ENCODE data around the gene BPIFB6.

Gene BPIFB6

DNA sequence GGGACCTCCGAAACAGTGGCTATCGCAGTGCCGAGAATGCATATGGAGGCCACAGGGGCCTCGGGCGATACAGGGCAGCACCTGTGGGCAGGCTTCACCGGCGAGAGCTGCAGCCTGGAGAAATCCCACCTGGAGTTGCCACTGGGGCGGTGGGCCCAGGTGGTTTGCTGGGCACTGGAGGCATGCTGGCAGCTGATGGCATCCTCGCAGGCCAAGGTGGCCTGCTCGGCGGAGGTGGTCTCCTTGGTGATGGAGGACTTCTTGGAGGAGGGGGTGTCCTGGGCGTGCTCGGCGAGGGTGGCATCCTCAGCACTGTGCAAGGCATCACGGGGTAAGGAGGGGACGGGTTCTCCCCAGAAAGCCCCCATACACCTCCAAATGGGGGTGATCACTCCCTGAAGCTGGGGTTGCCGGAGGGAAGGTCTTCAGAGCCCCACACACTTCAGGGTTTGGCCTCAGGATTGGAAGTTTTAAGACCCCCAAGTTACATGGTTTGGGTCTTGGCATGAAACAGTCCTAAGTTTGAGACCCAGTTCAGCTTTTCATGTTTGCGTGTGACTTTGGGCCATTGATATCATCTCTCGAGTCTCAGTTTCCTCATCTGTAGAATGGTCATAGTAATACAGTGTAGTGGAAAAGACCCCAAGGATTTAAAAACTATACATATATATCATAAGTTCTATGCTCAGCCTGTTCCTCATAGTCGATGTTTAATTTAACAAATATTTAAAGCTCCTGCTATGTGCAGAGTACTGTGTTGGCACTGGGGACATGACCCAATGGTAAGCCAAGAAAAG is 52.3 kb downstream of the BPIFB6 start:
- no peak overlapping the region for H3K27ac ChIP-seq
- H3K36me3 ChIP-seq = no peaks in the 10 kb centered on the region
- H3K27me3 ChIP-seq (ENCODE audit: insufficient read depth, low read depth, severe bottlenecking) = no peaks in the 10 kb centered on the region
- no peaks in the 10 kb centered on the region for H3K9me3 ChIP-seq (ENCODE audit: severe bottlenecking)
- no peak overlapping the region for H3K4me3 ChIP-seq (ENCODE audit: low read depth, low read length)
- no peak for DNase-seq
- TF ChIP-seq, protein P1, sequence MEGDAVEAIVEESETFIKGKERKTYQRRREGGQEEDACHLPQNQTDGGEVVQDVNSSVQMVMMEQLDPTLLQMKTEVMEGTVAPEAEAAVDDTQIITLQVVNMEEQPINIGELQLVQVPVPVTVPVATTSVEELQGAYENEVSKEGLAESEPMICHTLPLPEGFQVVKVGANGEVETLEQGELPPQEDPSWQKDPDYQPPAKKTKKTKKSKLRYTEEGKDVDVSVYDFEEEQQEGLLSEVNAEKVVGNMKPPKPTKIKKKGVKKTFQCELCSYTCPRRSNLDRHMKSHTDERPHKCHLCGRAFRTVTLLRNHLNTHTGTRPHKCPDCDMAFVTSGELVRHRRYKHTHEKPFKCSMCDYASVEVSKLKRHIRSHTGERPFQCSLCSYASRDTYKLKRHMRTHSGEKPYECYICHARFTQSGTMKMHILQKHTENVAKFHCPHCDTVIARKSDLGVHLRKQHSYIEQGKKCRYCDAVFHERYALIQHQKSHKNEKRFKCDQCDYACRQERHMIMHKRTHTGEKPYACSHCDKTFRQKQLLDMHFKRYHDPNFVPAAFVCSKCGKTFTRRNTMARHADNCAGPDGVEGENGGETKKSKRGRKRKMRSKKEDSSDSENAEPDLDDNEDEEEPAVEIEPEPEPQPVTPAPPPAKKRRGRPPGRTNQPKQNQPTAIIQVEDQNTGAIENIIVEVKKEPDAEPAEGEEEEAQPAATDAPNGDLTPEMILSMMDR (IDR thresholded peaks at IDR 0.05; ENCODE audit: low read depth, low read length) = no peak

DNA sequence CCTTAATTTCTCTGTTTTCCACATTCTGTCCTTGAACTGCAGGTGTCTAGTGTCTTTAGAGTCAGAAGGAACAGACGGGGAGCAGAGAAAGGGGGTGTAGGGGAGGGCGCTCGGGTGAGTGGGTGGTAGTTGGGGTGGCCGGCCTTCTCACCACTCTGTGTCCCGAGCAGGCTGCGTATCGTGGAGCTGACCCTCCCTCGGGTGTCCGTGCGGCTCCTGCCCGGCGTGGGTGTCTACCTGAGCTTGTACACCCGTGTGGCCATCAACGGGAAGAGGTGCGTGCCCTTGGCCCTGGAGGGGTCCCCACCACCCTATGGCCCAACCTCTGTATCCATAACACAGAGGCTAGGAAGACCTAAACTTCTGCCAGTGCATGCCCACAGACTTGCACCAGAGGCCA is 53.3 kb downstream of the BPIFB6 start:
- Histone ChIP-seq H3K27me3 (ENCODE audit: insufficient read depth, low read depth, severe bottlenecking) (no peaks in the 10 kb centered on the region), H3K36me3 (no peaks in the 10 kb centered on the region)
- TF ChIP-seq, protein P1 (IDR thresholded peaks at IDR 0.05; ENCODE audit: low read depth, low read length) = no peak

DNA sequence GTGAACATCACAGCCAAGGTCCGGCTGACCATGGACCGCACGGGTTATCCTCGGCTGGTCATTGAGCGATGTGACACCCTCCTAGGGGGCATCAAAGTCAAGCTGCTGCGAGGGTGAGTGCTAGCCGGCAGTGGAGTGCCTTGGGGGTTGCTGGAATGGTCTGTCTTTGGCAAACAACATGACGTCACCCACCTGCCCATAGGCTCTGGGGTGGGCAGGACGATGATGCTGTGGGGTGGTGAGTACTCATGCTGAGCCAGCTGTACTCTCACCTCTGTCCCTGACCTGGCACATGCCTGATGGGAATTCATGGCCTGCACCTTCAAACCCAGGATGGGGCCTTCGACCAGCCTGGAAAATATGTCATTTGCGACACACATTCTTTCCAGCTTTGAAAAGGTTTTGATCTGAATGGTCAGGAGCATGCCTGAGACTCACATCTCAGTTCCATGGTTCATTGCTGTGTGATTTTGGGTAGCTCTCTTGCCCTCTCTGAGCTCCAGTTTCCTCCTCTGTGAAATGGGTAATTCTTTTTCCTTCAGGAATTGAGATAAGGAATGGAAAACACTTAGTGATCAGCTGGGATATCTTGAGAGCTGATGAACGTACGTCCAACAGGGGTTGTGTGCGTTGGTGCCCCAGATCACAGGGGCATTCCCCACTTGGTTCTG is 54.7 kb downstream of the BPIFB6 start:
- Histone ChIP-seq H3K27ac (no peak overlapping the region), H3K9me3 (ENCODE audit: severe bottlenecking) (no peaks in the 10 kb centered on the region), H3K4me3 (ENCODE audit: low read depth, low read length) (no peak overlapping the region), H3K27me3 (ENCODE audit: insufficient read depth, low read depth, severe bottlenecking) (no peaks in the 10 kb centered on the region), H3K36me3 (no peaks in the 10 kb centered on the region)
- DNase-seq = no peak
- TF ChIP-seq, protein P1 (IDR thresholded peaks at IDR 0.05; ENCODE audit: low read depth, low read length) = no peak

More for the DNA sequence above, 53.3 kb downstream of the BPIFB6 start:
- H3K27ac ChIP-seq = no peak overlapping the region
- DNase-seq = no peak
- H3K4me3 ChIP-seq (ENCODE audit: low read depth, low read length) = no peak overlapping the region
- no peaks in the 10 kb centered on the region for H3K9me3 ChIP-seq (ENCODE audit: severe bottlenecking)

DNA sequence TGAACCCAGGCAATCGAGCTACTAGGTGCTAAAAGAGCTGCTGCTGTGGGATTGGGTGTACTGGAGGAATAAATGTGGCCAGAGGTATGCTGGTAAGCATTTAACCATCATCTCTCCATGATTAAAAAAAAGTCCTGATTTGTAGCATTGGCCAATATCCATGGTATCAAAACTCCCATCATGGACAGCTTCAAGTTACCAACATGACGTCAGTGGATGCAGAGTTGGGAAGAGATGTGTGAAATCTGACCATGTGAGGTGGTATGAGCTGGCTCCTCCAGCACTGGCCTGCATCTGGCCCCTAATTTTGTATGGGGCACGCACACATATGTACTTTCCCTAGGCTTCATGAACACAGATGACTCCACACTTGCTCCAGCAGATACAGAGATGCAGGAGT is 59.7 kb downstream of the BPIFB6 start:
- no peaks in the 10 kb centered on the region for H3K27me3 ChIP-seq (ENCODE audit: insufficient read depth, low read depth, severe bottlenecking)

DNA sequence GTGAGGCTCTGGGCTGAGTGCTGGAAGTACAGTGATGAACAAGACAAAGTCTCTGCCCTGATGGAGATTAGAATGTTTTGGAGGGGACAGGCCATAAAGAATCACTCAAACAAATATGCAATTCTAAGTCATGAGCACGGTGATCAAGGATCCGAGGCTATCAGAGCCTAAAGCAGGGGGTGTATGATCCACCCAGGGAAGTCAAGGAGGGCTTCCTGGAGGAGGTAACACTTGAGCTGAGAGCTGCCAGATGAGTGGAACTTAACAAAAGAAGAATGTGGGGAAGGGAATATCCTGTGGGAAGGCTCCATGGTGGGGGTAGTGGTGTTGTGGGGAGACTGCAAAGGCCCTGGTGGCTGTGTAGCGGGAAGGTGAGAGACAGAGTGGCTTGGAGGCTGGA is 60.2 kb downstream of the BPIFB6 start:
- no peaks in the 10 kb centered on the region for H3K36me3 ChIP-seq
- H3K9me3 ChIP-seq (ENCODE audit: severe bottlenecking) = no peaks in the 10 kb centered on the region
- DNase-seq = no peak
- H3K27ac ChIP-seq = no peak overlapping the region
- TF ChIP-seq, protein P1 (IDR thresholded peaks at IDR 0.05; ENCODE audit: low read depth, low read length) = no peak
- no peak overlapping the region for H3K4me3 ChIP-seq (ENCODE audit: low read depth, low read length)
- H3K27me3 ChIP-seq (ENCODE audit: insufficient read depth, low read depth, severe bottlenecking) = no peaks in the 10 kb centered on the region

More for the DNA sequence above, 59.7 kb downstream of the BPIFB6 start:
- Histone ChIP-seq H3K36me3 (no peaks in the 10 kb centered on the region), H3K4me3 (ENCODE audit: low read depth, low read length) (no peak overlapping the region), H3K9me3 (ENCODE audit: severe bottlenecking) (no peaks in the 10 kb centered on the region), H3K27ac (no peak overlapping the region)
- no peak for DNase-seq
- TF ChIP-seq, protein P1 (IDR thresholded peaks at IDR 0.05; ENCODE audit: low read depth, low read length) = no peak

All from WERI-Rb-1 (cell line).